GM18520 (cell line): ENCODE data around the gene TMUB2.

Source experiments
- ATAC-seq: cut with Tn5 transposase; IDR thresholded peaks from one replicate; pipeline ENCODE4 v1.9.1; 2021; ENCODE audit not compliant: unreplicated experiment

TMUB2 gene

GRCh38 chr17:44176671-44177501 lies 9.9 kb upstream of the TMUB2 start:
- ATAC-seq = no peak

GRCh38 chr17:44177640-44178039 lies 9.1 kb upstream of the TMUB2 start:
- ATAC-seq = no peak

- no peak for ATAC-seq
Observed at GRCh38 chr17:44178133-44178532, 8.6 kb upstream of the TMUB2 start.

GRCh38 chr17:44183024-44183423 lies 3.7 kb upstream of the TMUB2 start:
- ATAC-seq = no peak

- ATAC-seq = no peak
Observed at GRCh38 chr17:44184212-44184810, 2.5 kb upstream of the TMUB2 start.

GRCh38 chr17:44187131-44187899 lies 543 bp downstream of the TMUB2 start:
- ATAC-seq = no peak

- ATAC-seq = no peak
Observed at GRCh38 chr17:44188576-44189403, 2.0 kb downstream of the TMUB2 start.

- ATAC-seq = no peak
Observed at GRCh38 chr17:44190481-44190880, 3.7 kb downstream of the TMUB2 start.

GRCh38 chr17:44191369-44191768 lies 4.6 kb downstream of the TMUB2 start:
- ATAC-seq = no peak

GRCh38 chr17:44191941-44192496 lies 5.2 kb downstream of the TMUB2 start:
- ATAC-seq = no peak

- ATAC-seq = no peak
Observed at GRCh38 chr17:44192750-44193149, 6.0 kb downstream of the TMUB2 start.

- no peak for ATAC-seq
Observed at GRCh38 chr17:44193326-44194084, 6.7 kb downstream of the TMUB2 start.

GRCh38 chr17:44197107-44197506 lies 10.3 kb downstream of the TMUB2 start:
- ATAC-seq = no peak

GRCh38 chr17:44197980-44198720 lies 11.4 kb downstream of the TMUB2 start:
- ATAC-seq = no peak

GRCh38 chr17:44198721-44199552 lies 12.2 kb downstream of the TMUB2 start:
- ATAC-seq = peak; percentile 6

GRCh38 chr17:44199553-44200477 lies 13.0 kb downstream of the TMUB2 start, which contains the start of gene ATXN7L3:
Gene ATXN7L3, minus strand, starts transcription at chr17:44199884. Its CDS starts 1,814 bp downstream, at chr17:44198070.
- ATAC-seq = peak; percentile 69

GRCh38 chr17:44200478-44201155 lies 13.8 kb downstream of the TMUB2 start:
- no peak for ATAC-seq
